Measurements from ENCODE around the gene RAB6B.

RAB6B gene

GRCh38 chr3:133855002-133855370 is 40.7 kb downstream of the RAB6B start:
- ChIA-PET POLR2A (no interaction called here), CTCF (interaction anchor here (1.1 to 2.0 kb wide), 3 partner anchors 11 to 30 kb away, joined by 3 to 5 read pairs (median 4); no protein-coding TSS in a partner anchor)
- Histone ChIP-seq H3K36me3 (ENCODE audit: control insufficient read depth in 4 of 4, insufficient read depth in 4 of 4, low read length in 3 of 4) (no peaks in the 10 kb centered on the region), H3K27me3 (replicated peaks in 2 of 5; ENCODE audit: control insufficient read depth in 4 of 5, insufficient read depth in 5 of 5, low read length in 4 of 5) (no peaks in the 10 kb centered on the region), H3K4me1 (ENCODE audit: control extremely low read depth in 1 of 4, control insufficient read depth in 4 of 4, insufficient read depth in 4 of 4, low read length in 3 of 4) (peaks cover 0 to 12% (median 5%) of the 10 kb centered on the region in 4 experiments), H3K27ac (ENCODE audit: insufficient read depth in 1 of 2, low read depth in 1 of 2, low read length in 2 of 2, poor library complexity in 1 of 2, severe bottlenecking in 2 of 2) (no peak overlapping the region), H3K4me3 (ENCODE audit: control insufficient read depth in 1 of 7, extremely low read depth in 1 of 7, insufficient read depth in 4 of 7, low read depth in 2 of 7, low read length in 6 of 7) (no peak overlapping the region), H3K9me3 (ENCODE audit: control extremely low read depth in 1 of 5, control insufficient read depth in 4 of 5, insufficient read depth in 2 of 5, low read depth in 1 of 5, low read length in 4 of 5) (peaks cover 0 to under 1% (median 0%) of the 10 kb centered on the region in 5 experiments)
- DNase-seq: no peak
- 91% methylated on average over 1 of the region's 4 CpGs for WGBS (ENCODE audit: insufficient coverage)

GRCh38 chr3:133854264-133855001 is 41.2 kb downstream of the RAB6B start:
- 81% methylated on average over 2 of the region's 5 CpGs for WGBS (ENCODE audit: insufficient coverage)
- Histone ChIP-seq H3K4me1 (ENCODE audit: control extremely low read depth in 1 of 4, control insufficient read depth in 4 of 4, insufficient read depth in 4 of 4, low read length in 3 of 4) (peaks cover 0 to 12% (median 5%) of the 10 kb centered on the region in 4 experiments), H3K27me3 (replicated peaks in 2 of 5; ENCODE audit: control insufficient read depth in 4 of 5, insufficient read depth in 5 of 5, low read length in 4 of 5) (no peaks in the 10 kb centered on the region), H3K27ac (ENCODE audit: insufficient read depth in 1 of 2, low read depth in 1 of 2, low read length in 2 of 2, poor library complexity in 1 of 2, severe bottlenecking in 2 of 2) (no peak overlapping the region), H3K36me3 (ENCODE audit: control insufficient read depth in 4 of 4, insufficient read depth in 4 of 4, low read length in 3 of 4) (no peaks in the 10 kb centered on the region), H3K4me3 (ENCODE audit: control insufficient read depth in 1 of 7, extremely low read depth in 1 of 7, insufficient read depth in 4 of 7, low read depth in 2 of 7, low read length in 6 of 7) (no peak overlapping the region), H3K9me3 (ENCODE audit: control extremely low read depth in 1 of 5, control insufficient read depth in 4 of 5, insufficient read depth in 2 of 5, low read depth in 1 of 5, low read length in 4 of 5) (peaks cover 0 to 6% (median 0%) of the 10 kb centered on the region in 5 experiments)
- DNase-seq: no peak
- POLR2A ChIA-PET: no interaction called here
- CTCF ChIA-PET: interaction anchor here (1.1 to 1.8 kb wide), 2 partner anchors 11 to 30 kb away, joined by 3 to 5 read pairs; no protein-coding TSS in a partner anchor

- no peaks in the 10 kb centered on the region for H3K36me3 ChIP-seq (ENCODE audit: control insufficient read depth in 4 of 4, insufficient read depth in 4 of 4, low read length in 3 of 4)
- POLR2A ChIA-PET: no interaction called here
- no peaks in the 10 kb centered on the region for H3K27me3 ChIP-seq (replicated peaks in 2 of 5; ENCODE audit: control insufficient read depth in 4 of 5, insufficient read depth in 5 of 5, low read length in 4 of 5)
- no peak for DNase-seq
- no peak overlapping the region for H3K4me3 ChIP-seq (ENCODE audit: control insufficient read depth in 1 of 7, extremely low read depth in 1 of 7, insufficient read depth in 4 of 7, low read depth in 2 of 7, low read length in 6 of 7)
- peaks cover 0 to 12% (median 5%) of the 10 kb centered on the region in 4 experiments for H3K4me1 ChIP-seq (ENCODE audit: control extremely low read depth in 1 of 4, control insufficient read depth in 4 of 4, insufficient read depth in 4 of 4, low read length in 3 of 4)
- no peak overlapping the region for H3K27ac ChIP-seq (ENCODE audit: insufficient read depth in 1 of 2, low read depth in 1 of 2, low read length in 2 of 2, poor library complexity in 1 of 2, severe bottlenecking in 2 of 2)
- H3K9me3 ChIP-seq (ENCODE audit: control extremely low read depth in 1 of 5, control insufficient read depth in 4 of 5, insufficient read depth in 2 of 5, low read depth in 1 of 5, low read length in 4 of 5): peaks cover 0 to 8% (median 0%) of the 10 kb centered on the region in 5 experiments
- CTCF ChIA-PET: interaction anchor here (1.4 to 1.8 kb wide), 2 partner anchors 10 to 12 kb away, joined by 5 read pairs; no protein-coding TSS in a partner anchor
- 94% methylated on average over 2 of the region's 2 CpGs for WGBS (ENCODE audit: insufficient coverage)
Measured at GRCh38 chr3:133853925-133854227, 41.8 kb downstream of the RAB6B start.

- CTCF ChIA-PET: interaction anchor here (1.4 to 1.8 kb wide), 2 partner anchors 10 to 12 kb away, joined by 5 read pairs; no protein-coding TSS in a partner anchor
- no peaks in the 10 kb centered on the region for H3K27me3 ChIP-seq (replicated peaks in 2 of 5; ENCODE audit: control insufficient read depth in 4 of 5, insufficient read depth in 5 of 5, low read length in 4 of 5)
- H3K9me3 ChIP-seq (ENCODE audit: control extremely low read depth in 1 of 5, control insufficient read depth in 4 of 5, insufficient read depth in 2 of 5, low read depth in 1 of 5, low read length in 4 of 5): peaks cover 0 to 8% (median 0%) of the 10 kb centered on the region in 5 experiments
- H3K27ac ChIP-seq (ENCODE audit: insufficient read depth in 1 of 2, low read depth in 1 of 2, low read length in 2 of 2, poor library complexity in 1 of 2, severe bottlenecking in 2 of 2): no peak overlapping the region
- no peak for DNase-seq
- peaks cover 0 to 12% (median 5%) of the 10 kb centered on the region in 4 experiments for H3K4me1 ChIP-seq (ENCODE audit: control extremely low read depth in 1 of 4, control insufficient read depth in 4 of 4, insufficient read depth in 4 of 4, low read length in 3 of 4)
- no peaks in the 10 kb centered on the region for H3K36me3 ChIP-seq (ENCODE audit: control insufficient read depth in 4 of 4, insufficient read depth in 4 of 4, low read length in 3 of 4)
- POLR2A ChIA-PET: no interaction called here
- WGBS (ENCODE audit: insufficient coverage): 97% methylated on average over 5 of the region's 5 CpGs
- no peak overlapping the region for H3K4me3 ChIP-seq (ENCODE audit: control insufficient read depth in 1 of 7, extremely low read depth in 1 of 7, insufficient read depth in 4 of 7, low read depth in 2 of 7, low read length in 6 of 7)
Measured at GRCh38 chr3:133853063-133853924, 42.4 kb downstream of the RAB6B start.

GRCh38 chr3:133851931-133852330 is 43.8 kb downstream of the RAB6B start:
- H3K4me1 ChIP-seq (ENCODE audit: control extremely low read depth in 1 of 4, control insufficient read depth in 4 of 4, insufficient read depth in 4 of 4, low read length in 3 of 4): peaks cover 0 to under 1% (median 0%) of the 10 kb centered on the region in 4 experiments
- WGBS (ENCODE audit: insufficient coverage): 97% methylated on average over 7 of the region's 8 CpGs
- H3K4me3 ChIP-seq (ENCODE audit: control insufficient read depth in 1 of 7, extremely low read depth in 1 of 7, insufficient read depth in 4 of 7, low read depth in 2 of 7, low read length in 6 of 7): no peak overlapping the region
- H3K27me3 ChIP-seq (replicated peaks in 2 of 5; ENCODE audit: control insufficient read depth in 4 of 5, insufficient read depth in 5 of 5, low read length in 4 of 5): no peaks in the 10 kb centered on the region
- peaks cover 0 to 8% (median 0%) of the 10 kb centered on the region in 5 experiments for H3K9me3 ChIP-seq (ENCODE audit: control extremely low read depth in 1 of 5, control insufficient read depth in 4 of 5, insufficient read depth in 2 of 5, low read depth in 1 of 5, low read length in 4 of 5)
- CTCF ChIA-PET: no interaction called here
- no peak overlapping the region for H3K27ac ChIP-seq (ENCODE audit: insufficient read depth in 1 of 2, low read depth in 1 of 2, low read length in 2 of 2, poor library complexity in 1 of 2, severe bottlenecking in 2 of 2)
- no peaks in the 10 kb centered on the region for H3K36me3 ChIP-seq (ENCODE audit: control insufficient read depth in 4 of 4, insufficient read depth in 4 of 4, low read length in 3 of 4)
- DNase-seq: no peak
- POLR2A ChIA-PET: no interaction called here

DNA sequence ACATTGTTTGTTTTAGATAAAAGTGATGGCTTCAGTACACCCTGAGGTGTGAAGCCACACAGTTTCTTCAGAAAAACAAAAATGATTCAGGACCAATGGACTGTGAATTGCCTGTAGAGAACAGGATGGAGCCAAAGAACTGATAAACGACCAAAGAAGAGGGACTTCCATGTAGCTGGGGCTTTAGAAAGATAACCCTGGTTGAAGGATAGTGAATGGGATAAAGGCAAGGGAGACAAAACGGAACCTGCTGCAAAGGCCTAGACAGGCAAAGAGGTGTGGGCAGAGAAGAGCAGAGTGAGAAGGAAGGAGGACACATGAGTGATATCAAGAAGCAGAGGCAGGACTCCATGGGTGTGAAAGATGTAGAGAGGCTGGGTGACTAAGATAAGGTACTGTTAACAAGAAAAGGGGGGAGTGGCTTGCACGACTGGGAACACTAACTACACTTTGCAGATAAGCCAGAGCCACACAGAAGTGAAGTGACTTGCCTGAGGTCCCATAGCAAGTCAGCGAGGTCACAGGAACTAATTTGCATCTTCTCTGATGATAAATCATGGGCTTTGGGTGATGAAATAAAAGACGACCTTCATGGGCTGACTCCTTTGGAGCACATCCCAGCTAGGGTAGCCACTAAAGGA is 44.3 kb downstream of the RAB6B start:
- ChIA-PET CTCF (no interaction called here), POLR2A (no interaction called here)
- no peaks in the 10 kb centered on the region for H3K36me3 ChIP-seq (ENCODE audit: control insufficient read depth in 4 of 4, insufficient read depth in 4 of 4, low read length in 3 of 4)
- no peak overlapping the region for H3K27ac ChIP-seq (ENCODE audit: insufficient read depth in 1 of 2, low read depth in 1 of 2, low read length in 2 of 2, poor library complexity in 1 of 2, severe bottlenecking in 2 of 2)
- peaks cover 0 to 8% (median 0%) of the 10 kb centered on the region in 5 experiments for H3K9me3 ChIP-seq (ENCODE audit: control extremely low read depth in 1 of 5, control insufficient read depth in 4 of 5, insufficient read depth in 2 of 5, low read depth in 1 of 5, low read length in 4 of 5)
- H3K27me3 ChIP-seq (replicated peaks in 2 of 5; ENCODE audit: control insufficient read depth in 4 of 5, insufficient read depth in 5 of 5, low read length in 4 of 5): no peaks in the 10 kb centered on the region
- no peaks in the 10 kb centered on the region for H3K4me1 ChIP-seq (ENCODE audit: control extremely low read depth in 1 of 4, control insufficient read depth in 4 of 4, insufficient read depth in 4 of 4, low read length in 3 of 4)
- WGBS (ENCODE audit: insufficient coverage): 93% methylated on average over 4 of the region's 5 CpGs
- no peak overlapping the region for H3K4me3 ChIP-seq (ENCODE audit: control insufficient read depth in 1 of 7, extremely low read depth in 1 of 7, insufficient read depth in 4 of 7, low read depth in 2 of 7, low read length in 6 of 7)
- DNase-seq: peak; percentile 27 to 71 (median 49)
